AG10803 (cell line): ENCODE measurements around the gene TIMM17A.

ENCODE experiments used
- DNase-seq: peaks from one replicate; pipeline ENCODE4 v3.0.0; 2010; ENCODE audit warnings: low read depth
- H3K4me3 ChIP-seq: 2 replicates; pipeline ENCODE4 v1.5.1; 2011; ENCODE audit warnings: mild to moderate bottlenecking, low read length, control low read depth
- TF ChIP-seq, protein P1 (sequence below): conservative IDR thresholded peaks from 2 replicates; pipeline ENCODE4 v1.5.1; 2011; ENCODE audit warnings: mild to moderate bottlenecking, low read length, control low read depth, inconsistent platforms

The TIMM17A gene

DNA sequence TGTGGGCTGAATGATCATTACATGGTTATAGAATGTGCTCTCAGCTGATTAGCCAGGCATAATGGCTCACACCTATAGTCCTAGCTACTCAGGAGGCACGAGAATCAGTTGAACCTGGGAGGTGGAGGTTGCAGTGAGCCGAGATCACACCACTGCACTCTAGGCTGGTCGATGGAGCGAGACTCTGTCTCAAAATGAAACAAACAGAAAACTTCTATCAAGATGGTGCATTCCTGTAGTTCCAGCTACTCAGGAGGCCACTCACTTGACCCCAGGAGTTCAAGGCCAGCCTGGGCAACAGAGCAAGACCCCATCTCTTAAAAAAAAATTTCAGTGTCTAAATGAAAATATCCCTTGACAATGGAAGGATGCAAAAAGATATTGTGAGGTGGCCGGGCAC, 10.9 kb downstream of the TIMM17A start:
- DNase-seq: no peak
- TF ChIP-seq, protein P1, sequence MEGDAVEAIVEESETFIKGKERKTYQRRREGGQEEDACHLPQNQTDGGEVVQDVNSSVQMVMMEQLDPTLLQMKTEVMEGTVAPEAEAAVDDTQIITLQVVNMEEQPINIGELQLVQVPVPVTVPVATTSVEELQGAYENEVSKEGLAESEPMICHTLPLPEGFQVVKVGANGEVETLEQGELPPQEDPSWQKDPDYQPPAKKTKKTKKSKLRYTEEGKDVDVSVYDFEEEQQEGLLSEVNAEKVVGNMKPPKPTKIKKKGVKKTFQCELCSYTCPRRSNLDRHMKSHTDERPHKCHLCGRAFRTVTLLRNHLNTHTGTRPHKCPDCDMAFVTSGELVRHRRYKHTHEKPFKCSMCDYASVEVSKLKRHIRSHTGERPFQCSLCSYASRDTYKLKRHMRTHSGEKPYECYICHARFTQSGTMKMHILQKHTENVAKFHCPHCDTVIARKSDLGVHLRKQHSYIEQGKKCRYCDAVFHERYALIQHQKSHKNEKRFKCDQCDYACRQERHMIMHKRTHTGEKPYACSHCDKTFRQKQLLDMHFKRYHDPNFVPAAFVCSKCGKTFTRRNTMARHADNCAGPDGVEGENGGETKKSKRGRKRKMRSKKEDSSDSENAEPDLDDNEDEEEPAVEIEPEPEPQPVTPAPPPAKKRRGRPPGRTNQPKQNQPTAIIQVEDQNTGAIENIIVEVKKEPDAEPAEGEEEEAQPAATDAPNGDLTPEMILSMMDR: no peak
- no peak overlapping the region for H3K4me3 ChIP-seq

DNA sequence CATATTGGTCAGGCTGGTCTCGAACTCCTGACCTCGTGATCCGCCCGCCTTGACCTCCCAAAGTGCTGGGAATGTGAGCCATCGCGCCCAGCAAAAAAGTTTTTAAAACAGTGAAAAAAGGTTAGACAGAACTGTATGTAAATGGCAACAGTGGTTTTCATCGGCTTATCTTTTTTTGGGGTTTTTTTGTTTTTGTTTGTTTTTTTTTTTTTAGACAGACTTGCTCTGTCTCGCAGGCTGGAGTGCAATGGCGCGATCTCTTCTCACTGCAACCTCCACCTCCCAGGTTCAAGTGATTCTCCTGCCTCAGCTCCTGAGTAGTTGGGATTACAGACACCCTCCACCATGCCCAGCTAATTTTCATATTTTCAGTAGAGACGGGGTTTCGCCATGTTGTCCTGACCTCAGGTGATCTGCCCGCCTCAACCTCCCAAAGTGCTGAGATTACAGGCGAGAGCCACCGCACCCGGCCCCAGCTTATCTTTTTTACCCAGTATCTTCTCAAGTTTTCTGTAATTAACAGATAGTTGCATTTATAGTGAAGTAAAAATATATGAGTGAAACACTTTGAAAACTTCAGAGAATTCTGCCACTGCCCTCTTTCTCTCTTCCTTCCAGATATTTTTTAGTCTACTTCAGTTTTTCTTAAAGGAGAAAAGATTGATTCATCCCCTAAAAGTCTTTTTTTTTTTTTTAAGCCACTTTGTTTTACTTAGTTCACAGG, 13.1 kb downstream of the TIMM17A start:
- H3K4me3 ChIP-seq: no peak overlapping the region
- no peak for DNase-seq
- TF ChIP-seq, protein P1: no peak

DNA sequence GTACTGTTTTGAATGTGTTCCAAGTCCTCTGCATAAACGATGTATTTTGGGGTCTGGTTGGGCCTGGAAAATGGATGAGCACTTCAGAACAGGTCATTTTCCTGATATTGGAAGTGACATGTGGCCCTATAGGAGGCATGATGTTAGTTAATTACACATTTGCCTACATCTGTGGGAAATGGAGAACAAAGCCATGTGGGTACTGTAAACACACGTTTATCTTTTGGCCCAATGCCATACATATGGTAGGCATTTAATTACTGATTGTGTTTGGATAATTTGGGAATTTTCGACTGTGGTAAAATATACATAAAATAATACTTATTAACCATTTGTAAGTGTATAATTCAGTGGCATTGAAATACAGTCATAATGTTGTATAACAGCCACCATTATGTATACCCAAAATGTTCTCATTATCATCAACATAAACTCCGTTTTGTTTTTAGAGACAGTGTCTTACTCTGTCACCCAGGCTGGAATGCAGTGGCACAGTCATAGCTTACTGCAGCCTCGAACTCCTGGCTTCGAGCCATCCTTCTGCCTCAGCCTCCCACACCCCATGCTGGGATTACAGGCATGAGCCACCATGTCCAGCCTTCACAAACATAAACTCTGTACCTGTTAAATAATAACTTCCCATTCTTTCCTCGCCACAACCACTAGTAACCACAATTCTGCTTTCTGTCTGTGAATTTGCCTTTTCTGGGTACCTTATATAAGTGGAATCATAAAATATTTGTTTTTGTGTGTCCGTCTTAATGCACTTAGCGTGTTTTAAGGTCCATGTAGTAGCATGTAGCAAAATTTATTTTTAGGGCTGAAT, 15.2 kb downstream of the TIMM17A start:
- H3K4me3 ChIP-seq: no peak overlapping the region
- peak; percentile 43 for DNase-seq
- TF ChIP-seq, protein P1: no peak

DNA sequence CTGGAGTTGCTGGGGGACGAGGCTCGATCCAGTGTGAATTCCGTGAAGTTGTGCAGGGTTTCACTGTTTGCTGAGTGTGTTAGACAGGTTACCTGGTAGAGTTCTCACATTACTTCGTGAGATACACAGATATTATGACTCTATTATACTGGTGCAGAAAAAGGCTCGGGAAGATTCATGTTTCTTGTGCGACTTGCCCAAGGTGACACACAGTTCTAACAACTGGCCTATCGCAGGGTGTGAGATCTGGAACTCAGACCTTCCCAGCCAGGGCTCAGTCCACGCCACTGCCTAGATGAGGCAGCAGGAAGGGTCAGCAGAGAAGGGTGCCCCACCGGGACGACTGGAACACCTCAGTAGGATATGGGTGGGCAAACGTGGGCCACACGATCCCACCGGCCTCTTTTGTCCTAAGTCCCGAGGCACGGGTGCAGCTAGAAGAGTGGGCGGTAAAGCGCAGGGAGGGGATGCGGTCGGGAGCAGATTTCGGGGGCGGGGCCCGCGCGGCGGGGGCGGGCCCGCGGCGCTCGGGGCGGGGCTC, 26.8 kb downstream of the TIMM17A start:
- TF ChIP-seq, protein P1: no peak
- peak overlapping the region; percentile 62 for H3K4me3 ChIP-seq
- no peak for DNase-seq

DNA sequence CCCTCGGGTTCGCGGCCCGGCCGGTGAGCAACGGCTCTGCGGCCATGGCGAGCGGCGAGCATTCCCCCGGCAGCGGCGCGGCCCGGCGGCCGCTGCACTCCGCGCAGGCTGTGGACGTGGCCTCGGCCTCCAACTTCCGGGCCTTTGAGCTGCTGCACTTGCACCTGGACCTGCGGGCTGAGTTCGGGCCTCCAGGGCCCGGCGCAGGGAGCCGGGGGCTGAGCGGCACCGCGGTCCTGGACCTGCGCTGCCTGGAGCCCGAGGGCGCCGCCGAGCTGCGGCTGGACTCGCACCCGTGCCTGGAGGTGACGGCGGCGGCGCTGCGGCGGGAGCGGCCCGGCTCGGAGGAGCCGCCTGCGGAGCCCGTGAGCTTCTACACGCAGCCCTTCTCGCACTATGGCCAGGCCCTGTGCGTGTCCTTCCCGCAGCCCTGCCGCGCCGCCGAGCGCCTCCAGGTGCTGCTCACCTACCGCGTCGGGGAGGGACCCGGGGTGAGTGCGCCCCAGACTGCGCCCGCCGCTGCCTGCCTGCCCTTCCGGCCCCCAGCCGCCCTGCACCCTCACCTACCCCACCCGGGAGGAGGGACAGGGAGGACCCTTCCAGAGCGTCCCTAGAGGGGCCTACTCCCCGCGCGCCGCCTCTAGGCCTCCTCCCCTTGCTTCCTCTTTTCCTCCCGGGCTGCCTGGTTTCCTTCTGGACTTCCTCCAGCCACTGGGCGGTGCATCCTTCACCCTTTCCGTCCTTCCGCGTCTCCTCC, 27.5 kb downstream of the TIMM17A start, which contains the start of gene RNPEP:
TSS of gene RNPEP (plus strand) at position 26 of the 757 bp plus-strand sequence. CDS start at position 45, 19 bp downstream.
- TF ChIP-seq, protein P1: no peak
- peak; percentile 78 for DNase-seq
- H3K4me3 ChIP-seq: peak within 1 kb of the TSS; percentile 70

DNA sequence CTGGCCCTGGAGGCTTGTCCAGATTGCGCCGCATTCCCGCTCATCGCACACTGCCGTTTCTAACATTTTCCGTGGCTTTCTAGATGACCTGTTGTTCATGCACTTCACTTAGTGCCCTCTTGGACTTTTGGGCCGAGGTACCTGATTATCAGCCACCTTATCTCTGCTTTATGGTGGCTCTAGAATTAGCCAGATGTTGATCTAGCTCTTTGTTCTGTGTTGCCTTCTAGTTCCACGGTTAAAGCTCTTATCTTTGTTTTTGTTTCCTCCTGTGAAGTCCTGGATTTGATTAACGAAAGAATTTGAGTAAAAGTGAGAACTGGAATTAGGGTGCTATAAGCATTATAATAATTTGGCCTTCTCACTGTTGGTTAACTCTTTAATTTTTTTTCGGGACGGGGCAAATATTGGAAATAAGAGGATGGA, 28.1 kb downstream of the TIMM17A start:
- no peak for DNase-seq
- TF ChIP-seq, protein P1: no peak

More for the DNA sequence above, 28.1 kb downstream of the TIMM17A start:
- H3K4me3 ChIP-seq: peak overlapping the region; percentile 70
